Kidney epithelial cell (primary cell): ENCODE results near the gene GABRB3. TPM values are rescaled to one million over a fixed set of nuclear protein-coding genes. Genes with fewer than 3 reads are reported as not detected.

Experiments used
- DNase-seq: peaks from one replicate; pipeline ENCODE4 v3.0.0-alpha.2; 2010; ENCODE audit warnings: low read depth
- H3K27me3 ChIP-seq: 2 replicates; pipeline ENCODE4 v1.6.0; 2011; ENCODE audit warnings: low read length; ENCODE audit not compliant: control insufficient read depth, insufficient read depth
- H3K36me3 ChIP-seq: 2 replicates; pipeline ENCODE4 v1.5.1; 2011; ENCODE audit warnings: low read length; ENCODE audit not compliant: control insufficient read depth, insufficient read depth
- H3K4me3 ChIP-seq: 2 replicates; pipeline ENCODE4 v1.5.1; 2011; ENCODE audit warnings: low read depth, mild to moderate bottlenecking, control low read depth, low read length
- total RNA-seq: library from RNA; depleted of rRNA; stranded (reverse); fragments of >200 nt; gene quantifications from 2 replicates; pipeline ENCODE4 v1.2.3, GENCODE V29; 2015
- TF ChIP-seq, protein P1 (sequence below): IDR thresholded peaks from 2 replicates; pipeline ENCODE4 v1.5.1; 2011; ENCODE audit warnings: mild to moderate bottlenecking, moderate library complexity, low read length, control low read depth, inconsistent platforms; ENCODE audit not compliant: insufficient read depth, poor library complexity, severe bottlenecking

The GABRB3 gene
- total RNA-seq, 1 donor from 2014 or later, result 0.21 TPM

DNA sequence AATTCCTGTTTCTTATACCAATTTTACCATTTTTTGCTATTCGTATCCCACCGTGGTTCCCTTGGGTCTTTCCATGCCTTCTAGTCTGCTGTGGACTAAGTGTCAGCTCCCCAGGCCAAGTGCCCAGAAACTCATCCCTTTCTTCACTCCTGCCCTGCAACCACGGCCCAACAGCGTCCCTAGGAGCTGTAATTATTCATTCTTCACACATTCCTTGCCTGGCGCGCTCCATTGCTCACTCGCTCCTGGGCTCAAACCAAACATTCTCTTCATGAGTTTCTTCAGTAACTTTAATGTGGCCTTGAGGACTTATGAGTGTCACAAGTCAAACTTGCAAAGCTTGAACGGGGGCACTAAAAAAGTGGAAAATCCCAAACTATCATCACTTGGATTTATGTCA is 15.7 kb downstream of the GABRB3 start:
- TF ChIP-seq, protein P1, sequence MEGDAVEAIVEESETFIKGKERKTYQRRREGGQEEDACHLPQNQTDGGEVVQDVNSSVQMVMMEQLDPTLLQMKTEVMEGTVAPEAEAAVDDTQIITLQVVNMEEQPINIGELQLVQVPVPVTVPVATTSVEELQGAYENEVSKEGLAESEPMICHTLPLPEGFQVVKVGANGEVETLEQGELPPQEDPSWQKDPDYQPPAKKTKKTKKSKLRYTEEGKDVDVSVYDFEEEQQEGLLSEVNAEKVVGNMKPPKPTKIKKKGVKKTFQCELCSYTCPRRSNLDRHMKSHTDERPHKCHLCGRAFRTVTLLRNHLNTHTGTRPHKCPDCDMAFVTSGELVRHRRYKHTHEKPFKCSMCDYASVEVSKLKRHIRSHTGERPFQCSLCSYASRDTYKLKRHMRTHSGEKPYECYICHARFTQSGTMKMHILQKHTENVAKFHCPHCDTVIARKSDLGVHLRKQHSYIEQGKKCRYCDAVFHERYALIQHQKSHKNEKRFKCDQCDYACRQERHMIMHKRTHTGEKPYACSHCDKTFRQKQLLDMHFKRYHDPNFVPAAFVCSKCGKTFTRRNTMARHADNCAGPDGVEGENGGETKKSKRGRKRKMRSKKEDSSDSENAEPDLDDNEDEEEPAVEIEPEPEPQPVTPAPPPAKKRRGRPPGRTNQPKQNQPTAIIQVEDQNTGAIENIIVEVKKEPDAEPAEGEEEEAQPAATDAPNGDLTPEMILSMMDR, result no peak

DNA sequence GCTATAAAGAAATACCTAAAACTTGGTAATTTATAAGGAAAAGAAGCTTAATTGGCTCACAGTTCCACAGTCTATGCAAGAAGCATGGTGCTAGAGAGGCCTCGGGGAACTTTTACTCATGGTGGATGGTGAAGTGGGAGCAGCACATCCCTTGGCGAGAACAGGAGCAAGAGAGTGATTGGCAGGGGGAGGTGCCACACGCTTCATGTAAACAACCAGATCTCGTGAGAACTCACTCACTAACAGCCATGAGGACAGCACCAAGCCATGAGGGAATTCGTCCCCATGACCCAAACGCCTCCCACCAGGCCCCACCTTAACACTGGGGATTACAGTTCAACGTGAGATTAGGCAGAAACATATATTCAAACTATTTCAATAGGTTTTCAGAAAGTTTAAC is 28.0 kb downstream of the GABRB3 start:
- no peak for DNase-seq
- no peak overlapping the region for H3K4me3 ChIP-seq

More for the DNA sequence above, 15.7 kb downstream of the GABRB3 start:
- Histone ChIP-seq H3K27me3 (no peaks in the 10 kb centered on the region), H3K4me3 (no peak overlapping the region), H3K36me3 (no peaks in the 10 kb centered on the region)
- no peak for DNase-seq

DNA sequence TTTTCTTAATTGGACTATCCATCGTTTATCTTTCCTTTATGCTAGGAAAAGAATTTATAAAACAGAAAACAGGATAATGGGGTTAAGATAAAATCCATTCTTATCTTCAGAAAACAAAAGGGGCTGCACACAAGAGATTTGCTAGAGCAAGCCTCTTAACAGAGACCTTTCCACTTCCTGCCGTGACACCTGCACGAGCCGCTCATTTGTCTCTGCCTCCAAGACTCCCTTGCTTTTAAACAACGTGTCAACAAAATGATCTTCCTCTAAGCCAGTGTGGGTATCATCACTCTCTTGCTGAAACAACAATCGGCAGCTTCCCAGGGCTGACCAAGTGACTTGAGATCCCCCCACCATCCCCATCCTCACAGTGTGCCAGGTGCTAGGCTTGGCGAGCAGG is 33.1 kb downstream of the GABRB3 start:
- TF ChIP-seq, protein P1, result no peak
- no peak for DNase-seq
- H3K4me3 ChIP-seq, result no peak overlapping the region
- no peaks in the 10 kb centered on the region for H3K36me3 ChIP-seq
- no peaks in the 10 kb centered on the region for H3K27me3 ChIP-seq

More for the DNA sequence above, 28.0 kb downstream of the GABRB3 start:
- TF ChIP-seq, protein P1, result no peak
- no peaks in the 10 kb centered on the region for H3K27me3 ChIP-seq
- no peaks in the 10 kb centered on the region for H3K36me3 ChIP-seq

DNA sequence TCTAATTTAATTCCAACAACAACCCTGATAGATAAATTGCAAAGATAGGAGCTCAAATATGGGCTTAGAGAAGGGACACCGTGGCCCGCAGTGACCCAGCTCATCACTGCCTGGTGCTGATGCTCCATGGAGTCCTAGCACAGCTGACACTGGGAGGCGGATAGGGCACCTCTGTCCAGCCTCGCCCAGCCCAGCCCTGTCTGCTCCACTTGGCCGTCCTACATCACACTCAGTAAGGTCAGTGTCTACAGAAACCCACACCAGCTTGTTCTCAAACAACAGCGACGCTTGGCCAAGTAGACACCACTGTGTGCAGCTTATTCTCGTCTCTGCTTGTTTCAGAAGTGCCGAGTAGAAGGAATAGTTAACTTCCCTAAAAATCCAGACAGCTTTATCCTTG is 33.9 kb downstream of the GABRB3 start:
- no peaks in the 10 kb centered on the region for H3K27me3 ChIP-seq
- TF ChIP-seq, protein P1, result no peak
- no peaks in the 10 kb centered on the region for H3K36me3 ChIP-seq
- no peak overlapping the region for H3K4me3 ChIP-seq
- DNase-seq, result no peak

DNA sequence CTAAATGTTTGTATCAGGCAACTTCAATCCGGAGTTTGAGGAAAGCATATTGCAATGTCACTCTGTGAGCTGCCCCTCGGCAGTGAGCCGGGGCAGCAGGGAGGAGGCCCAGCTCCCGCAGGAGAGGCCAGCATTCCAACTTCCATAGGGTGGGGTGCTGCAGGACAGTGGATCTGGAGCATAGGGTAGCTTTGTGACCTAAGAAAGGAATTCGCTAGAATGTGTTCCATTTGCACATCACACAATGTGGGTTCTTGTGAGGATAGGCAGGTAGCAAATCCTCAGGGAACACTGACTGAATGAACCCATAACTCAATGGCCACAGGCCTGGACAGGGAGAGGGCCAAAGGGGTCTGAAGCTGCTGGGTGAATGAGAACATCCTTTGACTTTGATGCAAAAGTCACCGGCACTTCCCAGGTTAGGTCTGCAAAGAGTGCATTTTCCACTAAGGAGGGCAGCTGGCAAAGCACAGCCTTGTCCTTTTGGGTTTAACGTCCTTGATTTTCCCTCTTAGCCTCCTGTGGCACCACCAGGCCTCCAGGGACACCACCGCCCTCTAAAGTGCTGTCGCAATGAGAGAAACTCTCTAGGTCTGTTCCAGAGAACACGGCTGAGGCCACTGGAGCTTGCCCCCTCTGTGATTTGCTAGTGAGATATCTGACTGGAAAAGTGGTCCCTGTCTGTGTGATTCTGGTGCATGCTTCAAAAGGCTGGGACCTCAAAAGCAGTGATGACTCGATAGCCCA is 36.2 kb downstream of the GABRB3 start:
- H3K36me3 ChIP-seq, result no peaks in the 10 kb centered on the region
- DNase-seq, result no peak
- H3K4me3 ChIP-seq, result no peak overlapping the region
- TF ChIP-seq, protein P1, result no peak
- H3K27me3 ChIP-seq, result no peaks in the 10 kb centered on the region

DNA sequence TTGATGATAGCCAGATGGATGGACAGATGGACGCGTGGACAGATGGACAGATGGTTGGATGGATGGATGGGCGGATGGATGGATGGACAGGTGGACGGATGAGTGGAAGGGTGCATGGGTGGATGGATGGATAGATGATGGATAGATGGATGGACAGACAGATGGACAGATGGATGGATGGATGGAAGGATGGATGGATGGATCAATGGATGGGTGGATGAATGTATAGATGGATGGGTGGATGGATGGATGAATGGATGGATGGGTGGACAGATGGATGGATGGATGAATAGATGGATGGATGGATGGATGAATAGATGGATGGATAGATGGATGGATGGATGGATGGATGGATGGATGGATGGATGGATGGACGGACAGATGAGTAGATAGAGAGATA is 40.9 kb downstream of the GABRB3 start:
- no peak for DNase-seq
- Histone ChIP-seq H3K36me3 (no peaks in the 10 kb centered on the region), H3K4me3 (no peak overlapping the region), H3K27me3 (no peaks in the 10 kb centered on the region)
- TF ChIP-seq, protein P1, result no peak
